Osteoblast (primary cell): ENCODE measurements around the gene PRELP. TPM values are rescaled to one million over a fixed set of nuclear protein-coding genes. Genes with fewer than 3 reads are reported as not detected.

Experiments used
- total RNA-seq: library from RNA; depleted of rRNA; stranded (reverse); fragments of >200 nt; gene quantifications from 2 replicates; pipeline ENCODE4 v1.2.3, GENCODE V29; 2012

PRELP gene
- total RNA-seq, 1 donor: 0.36 TPM

Other genes starting within 250 kb of the PRELP start
- under 0.01 TPM in 1 of 2 replicates, not detected in the other for gene CHIT1, start 246.1 kb upstream of the PRELP start, total RNA-seq
- 14.5 and 14.7 TPM in 2 replicates for gene BTG2, start 170.3 kb upstream of the PRELP start, total RNA-seq
- gene FMOD, start 124.7 kb upstream of the PRELP start, total RNA-seq: 2.9 and 5.9 TPM in 2 replicates
- gene OPTC, start 18.3 kb downstream of the PRELP start, total RNA-seq: not detected in 2 replicates
- gene ATP2B4, start 151.0 kb downstream of the PRELP start, total RNA-seq: 112 and 124 TPM in 2 replicates